ENCODE results near the gene IL18. TPM values are rescaled to one million over a fixed set of nuclear protein-coding genes. Genes with fewer than 3 reads are reported as not detected.
A peak's percentile ranks its signal among the peaks of the same experiment; 100 is the strongest.

Gene IL18
- total and polyA plus RNA-seq, 2 donors (not counting 1 experiment from before 2014, with no cell fraction given): 0.67 to 1.6 TPM

- 35% methylated on average over 2 of the region's 7 CpGs for WGBS (ENCODE audit: insufficient coverage)
- DNase-seq (no peak), ATAC-seq (ENCODE audit: low read depth) (no peak)
- H2AFZ ChIP-seq (ENCODE audit: insufficient read depth, low read depth, low read length, poor library complexity, severe bottlenecking): no peak overlapping the region
- H3K27ac ChIP-seq (ENCODE audit: low read length in 2 of 2): no peak overlapping the region
- H3K27ac Mint-ChIP-seq: no peak overlapping the region
- H4K20me1 ChIP-seq (ENCODE audit: control insufficient read depth, insufficient read depth, low read length, poor library complexity, severe bottlenecking): no peaks in the 10 kb centered on the region
- ChIA-PET POLR2A (no interaction called here), CTCF (no interaction called here)
- no peak overlapping the region for H3K4me3 Mint-ChIP-seq
- H3K4me3 ChIP-seq (ENCODE audit: control extremely low read depth in 1 of 5, extremely low read depth in 1 of 5, insufficient read depth in 1 of 5, low read depth in 2 of 5, low read length in 4 of 5): peak overlapping the region in 1 of 5 experiments; percentile 30
- no peaks in the 10 kb centered on the region for H3K36me3 ChIP-seq (replicated peaks in 1 of 2; ENCODE audit: control extremely low read depth in 1 of 2, control insufficient read depth in 1 of 2, extremely low read depth in 1 of 2, insufficient read depth in 2 of 2, low read length in 1 of 2)
- peaks cover 7% of the 10 kb centered on the region for H3K4me1 Mint-ChIP-seq
- H3K4me2 ChIP-seq (replicated peaks; ENCODE audit: low read depth, low read length, poor library complexity, severe bottlenecking): no peak overlapping the region
- H3K27me3 Mint-ChIP-seq: peaks cover 22% of the 10 kb centered on the region
- H3K79me2 ChIP-seq (ENCODE audit: control insufficient read depth, insufficient read depth, low read length): no peaks in the 10 kb centered on the region
- no peak overlapping the region for H3K9ac ChIP-seq (ENCODE audit: low read length)
- no peaks in the 10 kb centered on the region for H3K9me3 Mint-ChIP-seq (ENCODE audit: insufficient read depth)
- intact Hi-C loops (cut with micrococcal nuclease): no loop called here
- peaks cover 0 to 3% of the 10 kb centered on the region in 2 donors for H3K4me1 ChIP-seq (ENCODE audit: control insufficient read depth in 2 of 2, insufficient read depth in 2 of 2, low read length in 2 of 2)
- H3K27me3 ChIP-seq (replicated peaks in 1 of 4; ENCODE audit: control extremely low read depth in 1 of 4, control insufficient read depth in 3 of 4, insufficient read depth in 4 of 4, low read length in 3 of 4): no peaks in the 10 kb centered on the region
- no peaks in the 10 kb centered on the region for H3K9me3 ChIP-seq (ENCODE audit: control extremely low read depth in 1 of 3, control insufficient read depth in 2 of 3, insufficient read depth in 1 of 3, low read length in 2 of 3)
- no peak for TF ChIP-seq CTCF (IDR thresholded peaks at IDR 0.05)
- no peak for TF ChIP-seq EZH2 (IDR thresholded peaks at IDR 0.05; ENCODE audit: borderline replicate concordance, insufficient read depth, low read depth, low read length, poor library complexity, severe bottlenecking)
Observed at GRCh38 chr11:112159098-112160065, 4.5 kb downstream of the IL18 start.
